Sigmoid colon (tissue), 7 donors: Measurements from ENCODE around the gene NOTCH1. TPM values are rescaled to one million over a fixed set of nuclear protein-coding genes. Genes with fewer than 3 reads are reported as not detected.

Experiments
- DNase-seq: peaks from one replicate; pipeline ENCODE4 v3.0.0-alpha.2; 2019
- H3K27ac ChIP-seq, 4 donors: fragments of 200-600 bp; sonication (generic); one replicate each; pipeline ENCODE4 v1.5.1; 2016 to 2019; ENCODE audit warnings: mild to moderate bottlenecking in 1 of 4
- H3K27me3 ChIP-seq, 3 donors: fragments of 200-600 bp; sonication (generic); one replicate each; pipeline ENCODE4 v1.5.1; 2019; ENCODE audit warnings: mild to moderate bottlenecking in 1 of 3
- H3K36me3 ChIP-seq, 4 donors: fragments of 200-600 bp; sonication (generic); one replicate each; pipeline ENCODE4 v1.5.1; 2016 to 2019
- H3K4me1 ChIP-seq, 4 donors: fragments of 200-600 bp; sonication (generic); one replicate each; pipeline ENCODE4 v1.5.1; 2017 to 2019
- H3K4me3 ChIP-seq, 4 donors: fragments of 200-600 bp; sonication (generic); one replicate each; pipeline ENCODE4 v1.5.1; 2017 to 2019; ENCODE audit warnings: mild to moderate bottlenecking in 2 of 4, moderate library complexity in 1 of 4
- H3K9me3 ChIP-seq, 4 donors: fragments of 200-600 bp in 3 of 4; sonication (generic) in 3 of 4; one replicate each; pipeline versions ENCODE4 v1.5.1 to v1.6.1; 2013 to 2019
- CTCF ChIP-seq, 4 experiments: fragments of 450-650 bp in 3 of 4; fragments of 200-600 bp in 1 of 4; IDR thresholded peaks; one replicate each; pipeline ENCODE4 v1.5.1; 2016 to 2019; ENCODE audit warnings: antibody characterized with exemption in 4 of 4, mild to moderate bottlenecking in 3 of 4, moderate library complexity in 2 of 4
- EP300 ChIP-seq, 4 donors: sonication (generic); formaldehyde crosslinking; IDR thresholded peaks; one replicate each; pipeline ENCODE4 v1.6.1; 2017; ENCODE audit warnings: antibody characterized with exemption in 4 of 4
- POLR2A ChIP-seq, 2 donors: fragments of 450-650 bp; IDR thresholded peaks; one replicate each; pipeline ENCODE4 v1.6.1; 2016; ENCODE audit warnings: antibody characterized with exemption in 2 of 2, mild to moderate bottlenecking in 2 of 2, moderate library complexity in 2 of 2
- POLR2AphosphoS5 ChIP-seq, 4 donors: sonication (generic); formaldehyde crosslinking; IDR thresholded peaks; one replicate each; pipeline ENCODE4 v1.6.1; 2017; ENCODE audit warnings: antibody characterized with exemption in 4 of 4
- WGBS, 2 donors: extraction: QIAGEN DNeasy Blood & Tissue Kit; methylation state at CpG; one replicate each; pipeline ENCODE4 v1.1.7; 2013; 5-methylcytosine and 5-hydroxymethylcytosine counted together
- intact Hi-C: fragments of 100-400 bp; cut with DNase I; formaldehyde crosslinking; loops from one replicate; pipeline ENCODE4 v1.15.1; 2023
- polyA plus RNA-seq, 3 donors: library from polyadenylated mRNA; stranded (reverse); fragments of 200-250 nt; gene quantifications; one replicate each; pipeline ENCODE4 v1.2.3, GENCODE V29; 2013
- total RNA-seq, 4 donors: library from RNA; depleted of rRNA; stranded (reverse); fragments of >200 nt; gene quantifications; one replicate each; pipeline ENCODE4 v1.1.0, GENCODE V29; 2016
- donor health status: healthy with polysubstance abuse.
- donor health status: Bipolar disorder and iron deficiency.
- donor health status: healthy.

Gene NOTCH1
- total and polyA plus RNA-seq, 7 donors, result 1.8 to 36.0 (median 30.7) TPM

DNA sequence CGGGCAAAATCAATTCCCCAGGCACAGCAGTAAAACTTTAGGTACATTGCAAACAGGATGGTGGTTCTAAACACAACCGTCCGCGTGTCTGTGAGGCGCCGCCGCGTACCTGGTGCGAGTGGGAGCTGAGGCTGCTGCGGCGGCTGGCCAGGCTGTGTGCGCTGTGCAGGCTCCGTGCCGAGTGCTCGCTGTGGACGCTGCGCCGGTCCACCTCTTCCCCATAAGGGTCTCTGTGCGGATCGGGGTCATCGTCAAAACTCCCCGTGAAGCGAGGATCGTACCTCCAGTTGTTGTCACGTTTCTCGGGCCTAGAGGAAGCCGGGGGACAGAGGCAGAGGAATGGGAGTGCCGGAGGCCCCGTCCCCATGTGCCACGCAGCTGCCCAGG, 79.7 kb downstream of the NOTCH1 start:
- Histone ChIP-seq H3K9me3 (no peaks in the 10 kb centered on the region), H3K27ac (no peak overlapping the region), H3K27me3 (no peaks in the 10 kb centered on the region), H3K4me3 (no peak overlapping the region), H3K36me3 (peaks cover 44 to 100% (median 86%) of the 10 kb centered on the region in 4 donors), H3K4me1 (no peaks in the 10 kb centered on the region)
- no peak for DNase-seq
- 97% methylated on average over 30 of the region's 30 CpGs for WGBS, 2 donors
- intact Hi-C loops, result no loop called here
- TF ChIP-seq POLR2AphosphoS5 (IDR thresholded peaks at IDR 0.05) (no peak), POLR2A (IDR thresholded peaks at IDR 0.05) (no peak), CTCF (IDR thresholded peaks at IDR 0.05) (no peak), EP300 (IDR thresholded peaks at IDR 0.05) (no peak)

DNA sequence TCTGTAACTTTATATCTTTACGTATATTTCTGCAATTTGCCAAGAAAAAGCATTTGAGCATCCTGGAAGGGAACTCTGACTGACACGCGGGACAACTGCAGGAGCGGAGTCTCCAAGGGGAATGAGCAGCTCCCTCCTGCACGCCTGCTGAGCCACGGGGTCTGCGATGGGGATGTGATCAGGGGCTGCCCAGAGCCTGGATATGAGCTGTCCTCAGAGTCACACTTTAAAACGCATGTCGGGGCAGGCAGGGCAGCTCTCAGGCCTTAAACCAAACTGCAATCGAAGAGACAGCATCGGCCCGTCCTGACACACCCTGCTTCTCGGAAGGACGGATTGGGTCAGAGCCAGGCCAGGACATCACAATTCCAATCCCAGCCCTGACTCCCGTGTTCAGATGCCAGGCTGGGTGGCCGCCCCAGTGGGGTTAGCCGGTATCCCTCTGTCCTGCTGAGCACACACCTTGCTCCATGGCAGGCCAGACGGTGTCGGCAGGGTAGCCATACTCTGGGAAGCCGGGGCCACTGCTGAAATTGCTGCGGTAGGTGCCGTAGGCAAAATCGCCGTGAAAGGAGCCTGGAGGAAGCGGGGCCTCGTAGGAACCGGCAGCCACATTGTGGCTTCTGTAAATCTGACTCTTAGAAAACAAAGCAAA, 80.2 kb downstream of the NOTCH1 start:
- no peaks in the 10 kb centered on the region for H3K27me3 ChIP-seq
- no peak for DNase-seq
- H3K4me1 ChIP-seq, result no peaks in the 10 kb centered on the region
- no peak overlapping the region for H3K27ac ChIP-seq
- peaks cover 44 to 100% (median 86%) of the 10 kb centered on the region in 4 donors for H3K36me3 ChIP-seq
- no peak overlapping the region for H3K4me3 ChIP-seq
- 96% methylated on average over 27 of the region's 27 CpGs for WGBS, 2 donors
- intact Hi-C loops, result no loop called here
- no peaks in the 10 kb centered on the region for H3K9me3 ChIP-seq
- TF ChIP-seq CTCF (IDR thresholded peaks at IDR 0.05) (no peak), EP300 (IDR thresholded peaks at IDR 0.05) (no peak), POLR2A (IDR thresholded peaks at IDR 0.05) (no peak), POLR2AphosphoS5 (IDR thresholded peaks at IDR 0.05) (no peak)

DNA sequence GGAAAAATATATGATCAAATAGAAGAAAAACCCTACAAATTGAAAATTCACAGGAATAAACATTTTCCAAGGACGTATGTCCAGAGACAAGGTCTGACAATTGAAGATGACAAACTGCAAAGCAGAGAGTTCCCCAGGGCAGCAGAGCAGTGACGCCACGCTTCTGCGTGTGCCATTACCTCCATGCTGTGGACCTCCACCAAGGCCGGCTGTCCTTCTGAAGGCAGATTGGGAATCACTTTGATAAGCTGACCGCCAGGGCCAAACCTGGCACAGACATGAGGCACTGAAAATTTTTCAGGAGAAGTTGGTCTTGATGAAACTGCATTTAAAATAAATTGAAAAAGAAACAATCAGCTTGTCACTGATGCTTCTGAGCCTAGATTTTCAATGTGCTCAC, 81.6 kb downstream of the NOTCH1 start:
- DNase-seq, result no peak
- Histone ChIP-seq H3K36me3 (peaks cover 49 to 100% (median 85%) of the 10 kb centered on the region in 4 donors), H3K27me3 (no peaks in the 10 kb centered on the region), H3K4me1 (no peaks in the 10 kb centered on the region), H3K9me3 (no peaks in the 10 kb centered on the region), H3K27ac (no peak overlapping the region), H3K4me3 (no peak overlapping the region)
- WGBS, 2 donors, result 95 to 96% methylated on average over 6 of the region's 6 CpGs
- intact Hi-C loops, result no loop called here
- TF ChIP-seq EP300 (IDR thresholded peaks at IDR 0.05) (no peak), CTCF (IDR thresholded peaks at IDR 0.05) (no peak), POLR2A (IDR thresholded peaks at IDR 0.05) (no peak), POLR2AphosphoS5 (IDR thresholded peaks at IDR 0.05) (no peak)

DNA sequence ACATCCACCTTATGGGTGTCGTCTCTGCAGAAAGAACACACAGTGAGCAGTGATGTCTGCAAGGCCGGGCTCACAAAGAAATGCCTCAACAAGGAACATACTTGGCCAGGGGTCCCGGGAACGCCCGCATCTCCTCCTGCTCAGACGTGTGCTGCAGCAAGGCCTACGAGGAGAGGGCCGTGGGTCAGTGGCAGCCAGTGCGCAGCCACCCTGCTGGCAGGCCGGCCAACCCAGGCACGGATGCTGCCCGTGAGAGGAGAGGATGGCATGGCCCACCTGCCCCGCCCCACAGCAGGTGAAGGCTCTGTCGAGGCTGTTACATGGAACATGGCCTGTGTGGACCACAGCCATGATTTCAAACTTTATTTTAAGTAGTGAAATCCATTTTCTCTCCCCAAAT, 82.3 kb downstream of the NOTCH1 start:
- WGBS, 2 donors, result 95% methylated on average over 14 of the region's 14 CpGs
- no peaks in the 10 kb centered on the region for H3K4me1 ChIP-seq
- H3K9me3 ChIP-seq, result no peaks in the 10 kb centered on the region
- no peak overlapping the region for H3K4me3 ChIP-seq
- intact Hi-C loops, result no loop called here
- DNase-seq, result no peak
- H3K36me3 ChIP-seq, result peaks cover 56 to 100% (median 88%) of the 10 kb centered on the region in 4 donors
- no peak overlapping the region for H3K27ac ChIP-seq
- no peaks in the 10 kb centered on the region for H3K27me3 ChIP-seq
- TF ChIP-seq POLR2A (IDR thresholded peaks at IDR 0.05) (no peak), POLR2AphosphoS5 (IDR thresholded peaks at IDR 0.05) (no peak), EP300 (IDR thresholded peaks at IDR 0.05) (no peak), CTCF (IDR thresholded peaks at IDR 0.05) (no peak)

- Histone ChIP-seq H3K27ac (no peak overlapping the region), H3K36me3 (peaks cover 56 to 100% (median 86%) of the 10 kb centered on the region in 4 donors), H3K27me3 (no peaks in the 10 kb centered on the region), H3K9me3 (no peaks in the 10 kb centered on the region), H3K4me1 (no peaks in the 10 kb centered on the region), H3K4me3 (no peak overlapping the region)
- no peak for DNase-seq
- intact Hi-C loops, result no loop called here
- 94 to 97% methylated on average over 17 of the region's 17 CpGs for WGBS, 2 donors
- no peak for TF ChIP-seq POLR2A (IDR thresholded peaks at IDR 0.05)
- TF ChIP-seq CTCF (IDR thresholded peaks at IDR 0.05), result no peak
- no peak for TF ChIP-seq EP300 (IDR thresholded peaks at IDR 0.05)
- no peak for TF ChIP-seq POLR2AphosphoS5 (IDR thresholded peaks at IDR 0.05)
These were observed 83.2 kb downstream of the NOTCH1 start for GRCh38 chr9:136462664-136463063.
